ENCODE measurements around the gene AACS. TPM values are rescaled to one million over a fixed set of nuclear protein-coding genes. Genes with fewer than 3 reads are reported as not detected.

Gene AACS
- total and polyA plus RNA-seq, 2 of the 8 experiments (the other 6 are each of a cell fraction or from before 2014, with no cell fraction given) = 51.9 to 52.4 TPM

GRCh38 chr12:125072496-125072895 is 7.3 kb downstream of the AACS start (continued):
- TF ChIP-seq CHD7 (IDR thresholded peaks at IDR 0.05; ENCODE audit: insufficient replicate concordance, low read length) (no peak), ASH2L (IDR thresholded peaks at IDR 0.05; ENCODE audit: low read length) (no peak), KDM1A (IDR thresholded peaks at IDR 0.05; ENCODE audit: borderline replicate concordance, low read length) (no peak)

All from H1 (cell line).